Effector memory CD4-positive, alpha-beta T cell (primary cell): ENCODE results near the gene PREB.
A peak's percentile ranks its signal among the peaks of the same experiment; 100 is the strongest.
"Not testable (repeated sequence)": the region's sequence is repeated elsewhere in the genome, so short reads cannot be mapped to it uniquely, and the experiment has no call there.

ENCODE experiments used
- DNase-seq, 3 donors: peaks; one replicate each; pipeline ENCODE4 v3.0.0-alpha.2; 2020
- H3K27ac ChIP-seq: 2 replicates; pipeline ENCODE4 v1.7.0; 2013; ENCODE audit warnings: mild to moderate bottlenecking, low read length, moderate library complexity; ENCODE audit not compliant: insufficient read depth, poor library complexity, severe bottlenecking
- H3K27me3 ChIP-seq: replicated peaks from 2 replicates; pipeline ENCODE4 v1.7.0; 2013; ENCODE audit warnings: mild to moderate bottlenecking, low read length; ENCODE audit not compliant: insufficient read depth, control insufficient read depth, poor library complexity, severe bottlenecking
- H3K36me3 ChIP-seq: 2 replicates; pipeline ENCODE4 v1.7.0; 2013; ENCODE audit warnings: mild to moderate bottlenecking, low read length, moderate library complexity; ENCODE audit not compliant: control insufficient read depth, insufficient read depth
- H3K4me1 ChIP-seq: 2 replicates; pipeline ENCODE4 v1.7.0; 2013; ENCODE audit warnings: low read length, mild to moderate bottlenecking; ENCODE audit not compliant: control insufficient read depth, insufficient read depth, poor library complexity, severe bottlenecking
- H3K4me3 ChIP-seq: 2 replicates; pipeline ENCODE4 v1.7.0; 2013; ENCODE audit warnings: low read length, low read depth, mild to moderate bottlenecking; ENCODE audit not compliant: insufficient read depth, poor library complexity, severe bottlenecking
- H3K9me3 ChIP-seq: 2 replicates; pipeline ENCODE4 v1.7.0; 2013; ENCODE audit warnings: mild to moderate bottlenecking, low read length, moderate library complexity; ENCODE audit not compliant: control insufficient read depth

Gene PREB

DNA sequence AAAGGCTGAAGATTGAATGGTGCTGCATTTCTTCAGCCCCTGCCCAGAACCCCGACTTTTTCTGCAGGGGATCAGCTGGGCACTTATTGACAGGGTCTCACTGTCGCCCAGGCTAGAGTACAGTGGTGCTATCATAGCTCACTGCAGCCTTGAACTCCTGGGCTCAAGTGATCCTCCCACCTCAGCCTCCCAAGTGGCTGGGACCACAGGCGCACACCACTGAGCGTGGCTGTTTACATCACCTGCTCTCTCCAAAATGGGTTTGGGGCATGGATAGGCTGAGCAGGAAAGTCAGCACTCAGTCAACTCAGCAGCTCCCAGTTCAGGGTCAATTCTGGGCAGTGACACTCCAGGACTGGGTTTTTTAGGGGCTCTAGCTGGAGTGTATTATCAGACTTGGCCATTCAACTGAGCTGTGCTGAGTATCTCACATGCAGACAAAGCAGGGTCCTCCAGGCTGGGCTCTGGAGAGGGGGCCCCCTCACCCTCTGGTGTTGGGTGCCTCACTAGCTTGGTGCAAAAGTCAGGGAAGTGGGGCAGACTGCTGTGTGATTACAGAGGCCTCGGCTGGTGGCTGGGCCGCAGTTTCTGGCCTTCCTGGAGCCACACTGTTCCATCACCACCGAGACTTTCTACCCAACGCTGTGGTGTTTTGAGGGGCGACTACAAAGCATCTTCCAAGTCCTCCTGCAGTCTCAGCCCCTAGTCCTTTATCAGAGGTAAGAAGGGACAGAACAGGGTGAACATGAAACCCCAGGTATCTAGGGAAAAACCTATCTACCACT lies 6.4 kb downstream of the PREB start:
- H3K4me3 ChIP-seq, result no peak overlapping the region
- no peaks in the 10 kb centered on the region for H3K27me3 ChIP-seq
- no peak overlapping the region for H3K27ac ChIP-seq
- DNase-seq, result no peak
- peaks cover 10% of the 10 kb centered on the region for H3K4me1 ChIP-seq
- peaks cover 27% of the 10 kb centered on the region for H3K36me3 ChIP-seq
- H3K9me3 ChIP-seq, result no peaks in the 10 kb centered on the region

DNA sequence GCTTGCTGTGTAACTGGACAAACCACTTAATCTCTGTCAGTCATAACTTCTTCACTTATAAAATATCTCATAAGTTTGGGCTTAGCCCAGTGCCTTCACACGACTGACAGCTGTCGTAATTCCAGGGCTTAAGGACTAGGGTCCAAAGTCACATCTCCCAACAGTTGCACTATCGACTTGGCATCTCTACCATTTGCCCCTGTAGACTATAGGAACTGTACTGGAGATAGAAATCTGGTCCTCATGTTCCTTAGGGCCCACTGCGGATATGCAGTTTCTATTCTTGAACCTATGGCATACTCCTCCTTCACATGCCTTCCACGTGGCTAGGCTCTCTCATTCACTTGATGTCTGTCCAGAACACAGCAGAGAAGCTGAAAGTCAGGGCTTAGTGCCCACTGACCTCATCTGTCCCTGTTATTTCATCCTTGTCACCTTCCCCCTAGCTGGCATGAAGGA lies 8.2 kb downstream of the PREB start:
- H3K4me3 ChIP-seq, result no peak overlapping the region
- no peak overlapping the region for H3K27ac ChIP-seq
- peaks cover 9% of the 10 kb centered on the region for H3K4me1 ChIP-seq
- H3K9me3 ChIP-seq, result no peaks in the 10 kb centered on the region
- H3K27me3 ChIP-seq, result no peaks in the 10 kb centered on the region
- DNase-seq, result no peak
- peaks cover 19% of the 10 kb centered on the region for H3K36me3 ChIP-seq

DNA sequence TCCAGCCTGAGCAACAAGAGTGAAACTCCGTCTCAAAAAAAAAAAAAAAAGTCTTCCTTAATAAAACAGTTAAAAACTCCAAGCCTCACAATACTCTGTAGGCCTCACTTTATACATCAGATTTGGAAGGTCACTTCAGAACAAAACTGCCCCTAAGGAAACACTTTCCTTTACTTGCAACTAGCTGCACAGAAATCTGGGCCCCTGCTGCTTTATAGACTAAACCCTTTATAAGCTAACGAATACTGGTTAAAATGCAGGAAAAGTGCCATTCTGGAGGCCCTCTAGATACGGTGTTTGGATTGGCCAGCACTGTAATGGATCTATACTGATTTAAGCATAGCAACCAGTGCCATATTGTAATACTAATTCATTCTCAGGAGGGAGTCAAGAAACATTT lies 9.3 kb downstream of the PREB start:
- DNase-seq, result no peak
- peaks cover 11% of the 10 kb centered on the region for H3K36me3 ChIP-seq
- no peaks in the 10 kb centered on the region for H3K9me3 ChIP-seq
- no peak overlapping the region for H3K27ac ChIP-seq
- no peak overlapping the region for H3K4me3 ChIP-seq
- peaks cover under 1% of the 10 kb centered on the region for H3K27me3 ChIP-seq
- peaks cover 9% of the 10 kb centered on the region for H3K4me1 ChIP-seq

DNA sequence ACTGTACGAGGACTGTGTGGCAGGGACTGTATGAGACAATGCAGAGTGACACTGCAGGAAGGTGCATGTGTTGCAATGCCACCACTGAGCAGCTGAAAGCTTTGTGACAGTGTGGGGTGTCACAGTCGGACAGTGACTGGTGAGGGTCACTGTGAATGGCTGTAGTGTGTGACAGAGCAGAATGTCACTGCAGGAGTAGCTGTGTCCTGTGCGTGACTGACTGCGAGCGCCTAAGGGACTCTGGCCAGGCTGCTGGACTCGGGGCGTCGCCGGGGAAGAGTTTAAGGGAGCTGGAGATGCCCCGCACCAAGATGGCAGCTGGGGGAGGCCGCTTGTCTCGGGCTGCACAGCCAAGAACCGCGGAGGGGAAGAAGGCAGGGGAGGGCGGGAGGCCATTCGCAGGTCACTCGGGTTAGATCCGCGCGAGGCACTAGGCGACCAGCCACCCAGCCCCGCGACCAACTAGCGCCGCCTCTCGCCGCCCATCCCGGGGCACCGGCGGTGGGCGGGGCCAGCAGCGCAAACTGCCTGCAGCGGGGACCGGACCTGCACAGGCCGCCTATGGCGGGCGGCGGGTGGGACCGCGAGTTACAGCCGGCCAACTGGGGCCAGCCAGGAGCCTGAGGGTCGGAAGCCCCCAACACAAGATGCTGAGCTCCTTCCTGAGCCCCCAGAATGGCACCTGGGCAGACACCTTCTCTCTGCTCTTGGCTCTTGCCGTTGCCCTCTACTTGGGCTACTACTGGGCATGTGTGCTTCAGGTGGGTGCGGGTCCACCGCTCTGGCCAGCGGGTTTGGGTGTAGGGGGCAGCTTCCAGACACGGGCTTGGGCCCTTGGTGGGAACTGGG lies 10.9 kb downstream of the PREB start, which contains the start of gene ABHD1:
Gene ABHD1 (plus strand): TSS at position 514 of the 849 bp plus-strand sequence. CDS start 134 bp downstream, at position 648.
- peaks cover 11% of the 10 kb centered on the region for H3K27me3 ChIP-seq
- peak within 1 kb of the TSS; percentile 85 for H3K4me3 ChIP-seq
- no peaks in the 10 kb centered on the region for H3K36me3 ChIP-seq
- H3K27ac ChIP-seq, result peak within 1 kb of the TSS; percentile 55
- H3K4me1 ChIP-seq, result peaks cover 13% of the 10 kb centered on the region
- no peaks in the 10 kb centered on the region for H3K9me3 ChIP-seq
- peak; percentile 55 to 68 (median 61) for DNase-seq

DNA sequence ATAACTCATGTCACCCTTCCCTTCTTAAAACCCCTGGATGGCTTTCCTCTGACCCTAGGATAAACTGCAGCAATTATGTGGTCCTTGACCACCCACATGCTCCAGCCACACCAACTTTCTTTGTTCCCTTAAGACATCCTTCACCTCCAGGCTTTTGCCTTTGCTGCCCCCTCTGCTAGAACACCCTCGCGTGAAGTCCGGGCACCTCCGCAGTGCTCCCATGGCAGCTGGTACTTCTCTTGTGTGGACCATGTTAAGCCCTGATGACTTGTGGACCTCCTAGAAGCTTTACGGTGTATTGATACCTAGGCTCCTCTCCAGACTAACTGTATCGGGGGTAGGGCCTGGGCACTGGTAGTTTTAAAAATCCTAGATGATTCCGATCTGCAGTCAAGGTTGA lies 11.6 kb downstream of the PREB start:
- Histone ChIP-seq H3K27ac (no peak overlapping the region), H3K4me1 (peaks cover 17% of the 10 kb centered on the region), H3K9me3 (no peaks in the 10 kb centered on the region), H3K4me3 (peak overlapping the region; percentile 85), H3K36me3 (no peaks in the 10 kb centered on the region), H3K27me3 (peaks cover 18% of the 10 kb centered on the region)
- DNase-seq, result no peak

DNA sequence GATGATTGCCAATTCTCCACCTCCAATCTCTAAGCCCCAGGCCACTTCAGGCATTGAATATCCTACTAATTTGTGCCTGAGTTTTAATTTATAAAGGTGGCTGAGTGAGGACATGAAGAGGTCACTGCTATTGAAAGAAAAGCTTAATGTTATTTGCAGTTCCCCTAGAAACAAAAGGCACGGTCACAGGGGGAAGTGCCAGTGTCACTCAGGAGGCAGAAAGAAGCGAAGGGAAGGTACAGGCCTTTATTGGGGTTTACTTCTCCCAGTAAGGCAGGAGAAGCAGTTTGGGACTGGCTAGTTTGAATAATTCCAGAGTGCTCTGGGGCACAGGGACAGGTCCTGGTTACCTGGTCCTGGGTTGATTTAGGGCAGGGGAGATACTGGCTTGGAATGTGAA lies 12.5 kb downstream of the PREB start:
- no peaks in the 10 kb centered on the region for H3K9me3 ChIP-seq
- no peaks in the 10 kb centered on the region for H3K36me3 ChIP-seq
- H3K27me3 ChIP-seq, result peaks cover 19% of the 10 kb centered on the region
- peaks cover 17% of the 10 kb centered on the region for H3K4me1 ChIP-seq
- DNase-seq, result no peak
- H3K27ac ChIP-seq, result no peak overlapping the region
- H3K4me3 ChIP-seq, result no peak overlapping the region

DNA sequence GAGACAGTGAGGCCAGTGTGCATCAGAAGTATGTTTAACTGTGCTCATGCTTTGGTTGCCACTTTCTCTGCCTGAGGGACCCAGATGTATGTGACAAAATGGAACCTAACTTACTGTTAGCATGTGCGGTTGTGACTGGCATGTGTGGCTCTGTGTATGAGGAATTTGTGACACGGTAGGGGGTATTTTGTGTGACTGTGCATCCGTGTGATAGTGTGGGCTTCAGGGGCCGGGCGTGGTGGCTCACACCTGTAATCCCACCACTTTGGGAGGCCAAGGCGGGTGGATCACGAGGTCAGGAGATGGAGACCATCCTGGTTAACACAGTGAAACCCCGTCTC lies 15.1 kb downstream of the PREB start:
- Histone ChIP-seq H3K27me3 (peaks cover 19% of the 10 kb centered on the region), H3K4me1 (peaks cover 17% of the 10 kb centered on the region)
- H3K27ac ChIP-seq, H3K4me3 ChIP-seq, H3K36me3 ChIP-seq, DNase-seq, H3K9me3 ChIP-seq: not testable (repeated sequence)

DNA sequence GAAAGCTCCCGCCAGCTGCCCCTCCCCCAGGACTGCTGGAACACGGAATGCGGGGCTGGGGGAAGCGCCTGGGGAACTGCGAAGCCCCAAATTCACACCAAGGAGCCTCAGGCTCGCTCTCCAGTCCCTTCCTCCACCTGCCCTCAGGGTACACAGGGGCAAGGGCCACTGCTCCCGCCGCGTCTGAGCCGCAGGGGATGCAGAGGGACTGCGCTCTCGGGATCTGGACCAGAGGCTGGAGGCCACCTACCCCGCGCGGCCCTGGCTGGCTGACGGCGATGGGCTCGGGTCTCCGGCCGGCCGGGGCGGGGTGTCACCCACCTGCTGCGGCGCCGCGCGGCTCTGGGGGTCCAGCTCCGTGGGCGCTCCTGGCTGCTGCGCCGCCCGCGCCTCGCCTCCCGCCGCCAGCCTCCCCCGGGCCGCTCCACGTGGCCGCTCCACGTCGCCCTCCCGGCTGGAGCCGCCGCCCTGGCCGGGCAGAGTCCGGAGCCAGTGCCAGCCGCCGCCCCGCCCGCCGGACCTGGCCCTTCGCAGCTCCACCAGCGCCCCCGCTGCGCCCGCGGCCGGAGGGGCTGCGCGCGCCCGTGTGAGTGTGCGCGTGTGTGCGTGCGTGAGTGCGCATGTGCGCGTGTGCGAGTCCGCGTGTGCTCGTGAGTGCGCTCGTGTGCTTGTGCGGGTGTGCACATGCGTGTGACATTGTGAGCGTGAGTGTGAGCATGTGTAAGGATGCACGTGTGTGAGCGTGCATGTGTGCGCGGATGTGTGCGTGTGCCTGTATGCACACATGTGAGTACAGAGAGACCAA lies 15.7 kb downstream of the PREB start, which contains the start of gene CGREF1:
Gene CGREF1 (minus strand): TSS at position 604 of the 805 bp plus-strand sequence. CDS start 14,762 bp downstream, outside the sequence.
- H3K36me3 ChIP-seq, result no peaks in the 10 kb centered on the region
- H3K4me1 ChIP-seq, result peaks cover 14% of the 10 kb centered on the region
- H3K27me3 ChIP-seq, result peaks cover 19% of the 10 kb centered on the region
- peak within 1 kb of the TSS; percentile 22 for H3K4me3 ChIP-seq
- no peaks in the 10 kb centered on the region for H3K9me3 ChIP-seq
- H3K27ac ChIP-seq, result no peak within 1 kb of the TSS
- no peak for DNase-seq

DNA sequence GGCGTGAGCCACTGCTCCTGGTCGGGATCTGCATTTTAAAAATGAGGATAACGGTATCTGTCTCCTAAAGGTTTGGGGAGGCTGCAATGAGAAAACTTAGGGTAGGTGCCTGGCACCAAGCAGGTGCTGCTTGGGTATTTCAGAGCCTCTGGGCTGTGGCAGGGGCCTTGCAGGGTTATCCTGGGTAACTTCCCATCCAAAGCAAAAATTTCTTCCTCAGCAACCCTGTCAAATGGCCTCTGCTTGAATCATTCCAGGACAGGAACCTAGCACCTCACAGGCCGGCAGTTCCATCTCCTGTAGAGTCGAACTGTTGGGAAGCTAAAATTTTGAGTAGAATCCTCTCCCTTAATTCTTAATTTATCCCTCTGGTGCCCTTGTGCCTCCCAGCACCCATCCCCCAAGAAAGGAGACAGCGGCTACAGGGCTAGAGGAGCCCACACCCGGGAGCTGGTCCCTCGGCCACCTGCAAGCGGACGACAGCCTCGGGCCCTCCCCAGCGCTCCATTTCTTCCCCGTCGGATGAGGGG lies 16.4 kb downstream of the PREB start:
- no peak for DNase-seq
- peaks cover 11% of the 10 kb centered on the region for H3K4me1 ChIP-seq
- peak overlapping the region; percentile 22 for H3K4me3 ChIP-seq
- H3K36me3 ChIP-seq, result no peaks in the 10 kb centered on the region
- H3K27me3 ChIP-seq, result peaks cover 19% of the 10 kb centered on the region
- H3K9me3 ChIP-seq, result no peaks in the 10 kb centered on the region
- no peak overlapping the region for H3K27ac ChIP-seq
